Measurements from ENCODE around the gene KRTAP9-3. TPM values are rescaled to one million over a fixed set of nuclear protein-coding genes. Genes with fewer than 3 reads are reported as not detected.

Gene KRTAP9-3
- total and polyA plus RNA-seq, 2 experiments from 2014 or later = not detected

- DNase-seq (ENCODE audit: low spot score) (no peak), ATAC-seq (no peak)
- Mint-ChIP-seq H3K27ac (no peak overlapping the region), H3K36me3 (ENCODE audit: low read depth) (no peaks in the 10 kb centered on the region), H3K4me1 (no peaks in the 10 kb centered on the region; the same call in 2 of the 3 replicates), H3K27me3 (ENCODE audit: insufficient read depth, low read depth, poor library complexity) (no peaks in the 10 kb centered on the region), H3K9me3 (peaks cover 4% of the 10 kb centered on the region; the same call in 2 of the 3 replicates), H3K4me3 (no peak overlapping the region)
- Histone ChIP-seq H3K79me2 (replicated peaks; ENCODE audit: insufficient read depth) (no peaks in the 10 kb centered on the region), H3K27me3 (ENCODE audit: insufficient read depth) (no peaks in the 10 kb centered on the region), H3F3A (replicated peaks; ENCODE audit: low read depth) (no peaks in the 10 kb centered on the region), H3K27ac (ENCODE audit: low read depth) (no peak overlapping the region), H3K4me3 (no peak overlapping the region), H2AFZ (no peak overlapping the region), H3K36me3 (ENCODE audit: insufficient read depth) (no peaks in the 10 kb centered on the region), H4K20me1 (replicated peaks; ENCODE audit: insufficient read depth) (no peaks in the 10 kb centered on the region), H3K9me2 (ENCODE audit: insufficient read depth) (no peaks in the 10 kb centered on the region), H3K4me2 (no peak overlapping the region), H3K4me1 (ENCODE audit: insufficient read depth) (no peaks in the 10 kb centered on the region)
- TF ChIP-seq ZNF331 (CRISPR knock-in tag; IDR thresholded peaks at IDR 0.05; ENCODE audit: low read depth) = no peak
- no peak for TF ChIP-seq CREB1 (CRISPR knock-in tag; IDR thresholded peaks at IDR 0.05; ENCODE audit: low read depth)
Measured at GRCh38 chr17:41190328-41190727, 41.9 kb upstream of the KRTAP9-3 start.

- Mint-ChIP-seq H3K4me1 (no peaks in the 10 kb centered on the region), H3K9me3 (peaks cover 9% of the 10 kb centered on the region; the same call in 2 of the 3 replicates), H3K27ac (no peak overlapping the region), H3K4me3 (no peak overlapping the region), H3K27me3 (ENCODE audit: insufficient read depth, low read depth, poor library complexity) (peaks cover 2% of the 10 kb centered on the region), H3K36me3 (ENCODE audit: low read depth) (no peaks in the 10 kb centered on the region; the same call in 2 of the 3 replicates)
- TF ChIP-seq, protein P1, sequence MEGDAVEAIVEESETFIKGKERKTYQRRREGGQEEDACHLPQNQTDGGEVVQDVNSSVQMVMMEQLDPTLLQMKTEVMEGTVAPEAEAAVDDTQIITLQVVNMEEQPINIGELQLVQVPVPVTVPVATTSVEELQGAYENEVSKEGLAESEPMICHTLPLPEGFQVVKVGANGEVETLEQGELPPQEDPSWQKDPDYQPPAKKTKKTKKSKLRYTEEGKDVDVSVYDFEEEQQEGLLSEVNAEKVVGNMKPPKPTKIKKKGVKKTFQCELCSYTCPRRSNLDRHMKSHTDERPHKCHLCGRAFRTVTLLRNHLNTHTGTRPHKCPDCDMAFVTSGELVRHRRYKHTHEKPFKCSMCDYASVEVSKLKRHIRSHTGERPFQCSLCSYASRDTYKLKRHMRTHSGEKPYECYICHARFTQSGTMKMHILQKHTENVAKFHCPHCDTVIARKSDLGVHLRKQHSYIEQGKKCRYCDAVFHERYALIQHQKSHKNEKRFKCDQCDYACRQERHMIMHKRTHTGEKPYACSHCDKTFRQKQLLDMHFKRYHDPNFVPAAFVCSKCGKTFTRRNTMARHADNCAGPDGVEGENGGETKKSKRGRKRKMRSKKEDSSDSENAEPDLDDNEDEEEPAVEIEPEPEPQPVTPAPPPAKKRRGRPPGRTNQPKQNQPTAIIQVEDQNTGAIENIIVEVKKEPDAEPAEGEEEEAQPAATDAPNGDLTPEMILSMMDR (conservative IDR thresholded peaks at IDR 0.05; ENCODE audit: low read depth in 2 of 2) = no peak
- TF ChIP-seq EZH2 (IDR thresholded peaks at IDR 0.05; ENCODE audit: low read depth, unreplicated experiment) (no peak), CREB1 (CRISPR knock-in tag; IDR thresholded peaks at IDR 0.05; ENCODE audit: low read depth) (no peak), EZH2phosphoT487 (IDR thresholded peaks at IDR 0.05; ENCODE audit: unreplicated experiment) (no peak), POLR2AphosphoS5 (IDR thresholded peaks at IDR 0.05; ENCODE audit: low read depth) (no peak), STAT1 (IDR thresholded peaks at IDR 0.05; ENCODE audit: unreplicated experiment) (no peak), JUNB (IDR thresholded peaks at IDR 0.05; ENCODE audit: unreplicated experiment) (no peak), NANOG (IDR thresholded peaks at IDR 0.05; ENCODE audit: borderline replicate concordance) (no peak), ZNF114 (CRISPR knock-in tag; IDR thresholded peaks at IDR 0.05) (no peak), ZNF331 (CRISPR knock-in tag; IDR thresholded peaks at IDR 0.05; ENCODE audit: low read depth) (no peak)
- TF ChIP-seq, protein P2, sequence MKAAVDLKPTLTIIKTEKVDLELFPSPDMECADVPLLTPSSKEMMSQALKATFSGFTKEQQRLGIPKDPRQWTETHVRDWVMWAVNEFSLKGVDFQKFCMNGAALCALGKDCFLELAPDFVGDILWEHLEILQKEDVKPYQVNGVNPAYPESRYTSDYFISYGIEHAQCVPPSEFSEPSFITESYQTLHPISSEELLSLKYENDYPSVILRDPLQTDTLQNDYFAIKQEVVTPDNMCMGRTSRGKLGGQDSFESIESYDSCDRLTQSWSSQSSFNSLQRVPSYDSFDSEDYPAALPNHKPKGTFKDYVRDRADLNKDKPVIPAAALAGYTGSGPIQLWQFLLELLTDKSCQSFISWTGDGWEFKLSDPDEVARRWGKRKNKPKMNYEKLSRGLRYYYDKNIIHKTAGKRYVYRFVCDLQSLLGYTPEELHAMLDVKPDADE (IDR thresholded peaks at IDR 0.05) = no peak
- TF ChIP-seq, protein P3, sequence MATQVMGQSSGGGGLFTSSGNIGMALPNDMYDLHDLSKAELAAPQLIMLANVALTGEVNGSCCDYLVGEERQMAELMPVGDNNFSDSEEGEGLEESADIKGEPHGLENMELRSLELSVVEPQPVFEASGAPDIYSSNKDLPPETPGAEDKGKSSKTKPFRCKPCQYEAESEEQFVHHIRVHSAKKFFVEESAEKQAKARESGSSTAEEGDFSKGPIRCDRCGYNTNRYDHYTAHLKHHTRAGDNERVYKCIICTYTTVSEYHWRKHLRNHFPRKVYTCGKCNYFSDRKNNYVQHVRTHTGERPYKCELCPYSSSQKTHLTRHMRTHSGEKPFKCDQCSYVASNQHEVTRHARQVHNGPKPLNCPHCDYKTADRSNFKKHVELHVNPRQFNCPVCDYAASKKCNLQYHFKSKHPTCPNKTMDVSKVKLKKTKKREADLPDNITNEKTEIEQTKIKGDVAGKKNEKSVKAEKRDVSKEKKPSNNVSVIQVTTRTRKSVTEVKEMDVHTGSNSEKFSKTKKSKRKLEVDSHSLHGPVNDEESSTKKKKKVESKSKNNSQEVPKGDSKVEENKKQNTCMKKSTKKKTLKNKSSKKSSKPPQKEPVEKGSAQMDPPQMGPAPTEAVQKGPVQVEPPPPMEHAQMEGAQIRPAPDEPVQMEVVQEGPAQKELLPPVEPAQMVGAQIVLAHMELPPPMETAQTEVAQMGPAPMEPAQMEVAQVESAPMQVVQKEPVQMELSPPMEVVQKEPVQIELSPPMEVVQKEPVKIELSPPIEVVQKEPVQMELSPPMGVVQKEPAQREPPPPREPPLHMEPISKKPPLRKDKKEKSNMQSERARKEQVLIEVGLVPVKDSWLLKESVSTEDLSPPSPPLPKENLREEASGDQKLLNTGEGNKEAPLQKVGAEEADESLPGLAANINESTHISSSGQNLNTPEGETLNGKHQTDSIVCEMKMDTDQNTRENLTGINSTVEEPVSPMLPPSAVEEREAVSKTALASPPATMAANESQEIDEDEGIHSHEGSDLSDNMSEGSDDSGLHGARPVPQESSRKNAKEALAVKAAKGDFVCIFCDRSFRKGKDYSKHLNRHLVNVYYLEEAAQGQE (IDR thresholded peaks at IDR 0.05; ENCODE audit: unreplicated experiment) = no peak
- Histone ChIP-seq H3K4me1 (ENCODE audit: insufficient read depth) (no peaks in the 10 kb centered on the region), H3K4me3 (no peak overlapping the region), H3F3A (replicated peaks; ENCODE audit: low read depth) (no peaks in the 10 kb centered on the region), H3K36me3 (ENCODE audit: insufficient read depth) (no peaks in the 10 kb centered on the region), H3K27me3 (ENCODE audit: insufficient read depth) (no peaks in the 10 kb centered on the region), H4K20me1 (replicated peaks; ENCODE audit: insufficient read depth) (no peaks in the 10 kb centered on the region), H2AFZ (no peak overlapping the region), H3K79me2 (replicated peaks; ENCODE audit: insufficient read depth) (no peaks in the 10 kb centered on the region), H3K4me2 (no peak overlapping the region), H3K9me2 (ENCODE audit: insufficient read depth) (no peaks in the 10 kb centered on the region; the same call in 1 of the 2 replicates), H3K27ac (ENCODE audit: low read depth) (no peak overlapping the region)
- no peak for ATAC-seq
- DNase-seq (ENCODE audit: low spot score) = no peak
Measured at GRCh38 chr17:41196068-41196467, 36.2 kb upstream of the KRTAP9-3 start.
